Measurements from ENCODE around the gene VSIG2.
"Not testable (repeated sequence)": the region's sequence is repeated elsewhere in the genome, so short reads cannot be mapped to it uniquely, and the experiment has no call there.

The VSIG2 gene

DNA sequence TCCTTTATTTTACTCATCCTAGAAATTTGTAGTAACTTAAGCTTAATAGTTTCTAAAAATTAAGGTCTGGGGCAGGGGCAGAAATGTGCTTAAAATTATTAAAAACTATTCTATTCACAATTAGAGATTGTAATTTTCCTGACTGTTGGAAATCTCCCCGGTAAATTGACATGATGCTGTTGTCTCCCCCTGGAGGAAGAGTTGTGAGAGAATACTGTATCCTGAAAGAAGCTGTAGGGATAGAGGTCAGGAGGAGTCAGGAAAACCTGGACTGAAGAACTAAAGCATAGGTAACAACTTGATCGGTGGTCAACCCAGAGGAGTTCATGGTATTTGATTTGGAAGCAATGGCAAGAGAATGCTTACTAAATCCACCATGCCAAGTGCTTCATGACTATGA lies 26.2 kb upstream of the VSIG2 start:
- TF ChIP-seq, protein P1, sequence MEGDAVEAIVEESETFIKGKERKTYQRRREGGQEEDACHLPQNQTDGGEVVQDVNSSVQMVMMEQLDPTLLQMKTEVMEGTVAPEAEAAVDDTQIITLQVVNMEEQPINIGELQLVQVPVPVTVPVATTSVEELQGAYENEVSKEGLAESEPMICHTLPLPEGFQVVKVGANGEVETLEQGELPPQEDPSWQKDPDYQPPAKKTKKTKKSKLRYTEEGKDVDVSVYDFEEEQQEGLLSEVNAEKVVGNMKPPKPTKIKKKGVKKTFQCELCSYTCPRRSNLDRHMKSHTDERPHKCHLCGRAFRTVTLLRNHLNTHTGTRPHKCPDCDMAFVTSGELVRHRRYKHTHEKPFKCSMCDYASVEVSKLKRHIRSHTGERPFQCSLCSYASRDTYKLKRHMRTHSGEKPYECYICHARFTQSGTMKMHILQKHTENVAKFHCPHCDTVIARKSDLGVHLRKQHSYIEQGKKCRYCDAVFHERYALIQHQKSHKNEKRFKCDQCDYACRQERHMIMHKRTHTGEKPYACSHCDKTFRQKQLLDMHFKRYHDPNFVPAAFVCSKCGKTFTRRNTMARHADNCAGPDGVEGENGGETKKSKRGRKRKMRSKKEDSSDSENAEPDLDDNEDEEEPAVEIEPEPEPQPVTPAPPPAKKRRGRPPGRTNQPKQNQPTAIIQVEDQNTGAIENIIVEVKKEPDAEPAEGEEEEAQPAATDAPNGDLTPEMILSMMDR (conservative IDR thresholded peaks at IDR 0.05; ENCODE audit: low read depth, low read length) = peak; percentile 43
- no peak overlapping the region for H3K4me3 ChIP-seq (ENCODE audit: low read depth, low read length)
- DNase-seq (ENCODE audit: low read depth) = no peak

DNA sequence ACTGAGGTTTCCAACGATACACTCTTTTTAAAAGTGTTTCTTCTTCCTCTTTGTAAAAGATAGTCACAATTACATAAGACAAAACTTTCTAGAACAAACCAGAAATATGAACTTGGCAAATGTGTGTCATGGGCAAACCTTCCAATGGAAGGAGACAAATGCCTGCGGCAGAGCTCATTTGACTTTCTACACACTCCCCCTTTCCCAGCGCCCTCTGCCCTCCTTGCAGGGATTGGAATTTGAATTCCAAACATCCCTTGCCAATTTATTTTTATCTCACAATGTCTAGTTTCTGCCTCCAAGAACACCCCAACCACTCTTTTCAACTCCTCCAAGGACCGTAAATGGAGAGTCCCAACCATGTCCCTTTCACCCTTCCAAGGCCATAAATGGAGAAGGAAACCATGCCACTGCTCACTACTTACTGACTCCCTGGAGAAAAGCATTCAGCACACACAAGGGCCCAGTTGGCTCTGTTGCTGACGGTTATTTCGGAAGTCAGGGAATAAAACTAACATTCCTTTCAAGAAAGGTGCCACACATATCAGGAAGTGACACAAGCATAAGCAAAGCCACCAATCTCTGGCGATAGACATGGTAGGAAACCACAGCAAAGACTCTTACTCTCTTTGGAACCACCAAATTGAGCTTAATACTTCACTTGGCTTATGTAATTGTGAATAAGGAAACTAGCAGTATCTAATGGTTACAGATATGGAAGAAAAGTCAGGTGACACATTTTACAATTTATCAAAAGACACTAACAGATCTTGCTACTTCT lies 25.0 kb upstream of the VSIG2 start:
- DNase-seq (ENCODE audit: low read depth) = no peak
- TF ChIP-seq, protein P1 (conservative IDR thresholded peaks at IDR 0.05; ENCODE audit: low read depth, low read length) = no peak
- no peak overlapping the region for H3K4me3 ChIP-seq (ENCODE audit: low read depth, low read length)

DNA sequence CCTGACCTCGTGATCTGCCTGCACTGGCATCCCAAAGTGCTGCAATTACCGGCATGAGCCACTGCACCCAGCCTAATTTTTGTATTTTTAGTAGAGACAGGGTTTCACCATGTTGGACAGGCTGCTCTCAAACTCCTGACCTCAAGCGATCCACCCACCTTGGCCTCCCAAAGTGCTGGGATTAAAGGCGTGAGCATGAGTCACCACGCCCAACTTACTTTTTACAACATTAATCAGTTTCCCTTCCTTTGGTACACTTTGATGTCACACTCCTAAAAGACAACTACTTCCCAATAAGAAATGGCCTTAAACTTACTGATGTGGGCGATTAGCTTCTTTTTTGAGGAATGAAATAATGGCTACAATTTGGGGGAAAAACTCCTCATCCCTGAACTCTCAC lies 18.9 kb upstream of the VSIG2 start:
- DNase-seq (ENCODE audit: low read depth); H3K4me3 ChIP-seq (ENCODE audit: low read depth, low read length): not testable (repeated sequence)

DNA sequence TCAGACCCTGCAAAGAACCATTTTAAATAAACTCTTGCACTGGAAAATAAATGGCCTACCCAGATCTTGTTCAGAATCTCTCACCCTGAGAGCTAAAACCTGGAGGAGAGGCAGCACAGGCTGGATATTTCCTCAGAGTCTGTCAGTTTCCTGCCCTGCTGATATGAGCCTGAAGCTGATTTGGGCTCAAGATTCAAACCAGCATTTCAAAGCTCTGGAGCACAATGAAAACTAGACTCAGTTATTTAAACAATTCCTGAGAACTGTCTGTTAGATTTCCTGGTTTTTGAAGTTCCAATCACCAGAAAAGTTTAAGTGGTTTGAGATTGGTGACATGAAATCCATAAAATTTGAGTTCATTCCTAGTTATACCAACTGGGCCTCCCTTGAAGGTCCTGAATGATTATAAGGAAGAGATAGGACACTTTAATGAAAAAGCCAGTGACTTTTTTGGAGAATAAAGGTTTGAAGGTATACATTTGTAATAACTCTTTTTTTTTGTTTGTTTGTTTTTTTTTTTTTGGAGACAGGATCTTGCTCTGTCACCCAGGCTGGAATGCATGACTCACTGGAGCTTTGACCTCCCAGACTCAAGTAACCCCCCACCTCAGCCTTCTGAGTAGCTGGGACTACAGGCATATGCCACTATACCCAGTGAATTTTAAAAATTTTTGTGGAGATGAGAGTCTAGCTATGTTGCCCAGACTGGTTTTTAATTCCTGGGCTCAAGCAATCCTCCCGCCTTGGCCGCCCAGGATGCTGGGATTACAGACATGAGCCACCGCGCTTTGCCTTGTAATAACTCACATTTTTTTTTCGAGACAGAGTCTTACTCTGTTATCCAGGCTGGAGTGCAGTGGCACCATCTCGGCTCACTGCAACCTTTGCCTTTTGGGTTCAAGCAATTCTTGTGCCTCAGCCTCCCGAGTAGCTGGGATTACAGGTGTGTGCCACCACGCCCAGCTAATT lies 18.0 kb upstream of the VSIG2 start:
- H3K4me3 ChIP-seq (ENCODE audit: low read depth, low read length) = no peak overlapping the region
- DNase-seq (ENCODE audit: low read depth) = peak; percentile 72
- TF ChIP-seq, protein P1 (conservative IDR thresholded peaks at IDR 0.05; ENCODE audit: low read depth, low read length) = no peak

DNA sequence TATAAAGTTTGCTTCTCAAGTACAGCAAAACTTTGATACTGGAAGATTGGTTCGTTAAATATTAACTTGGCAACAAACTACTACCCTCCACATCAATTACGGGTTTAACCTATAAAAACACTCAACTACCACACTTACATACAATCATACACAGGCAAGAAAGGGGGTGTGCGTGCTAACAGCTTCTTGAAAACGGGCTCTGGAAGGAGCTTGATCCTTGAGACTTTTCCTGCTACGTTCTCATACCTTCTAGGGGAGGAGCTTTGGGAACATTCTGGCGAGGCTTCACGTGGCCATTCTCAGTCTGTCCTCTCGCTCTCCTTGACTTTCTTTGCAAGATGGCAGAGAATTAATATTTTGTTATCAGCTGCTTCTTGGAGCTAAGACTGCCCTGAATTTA lies 16.9 kb upstream of the VSIG2 start:
- TF ChIP-seq, protein P1 (conservative IDR thresholded peaks at IDR 0.05; ENCODE audit: low read depth, low read length) = no peak
- H3K4me3 ChIP-seq (ENCODE audit: low read depth, low read length) = no peak overlapping the region
- no peak for DNase-seq (ENCODE audit: low read depth)

DNA sequence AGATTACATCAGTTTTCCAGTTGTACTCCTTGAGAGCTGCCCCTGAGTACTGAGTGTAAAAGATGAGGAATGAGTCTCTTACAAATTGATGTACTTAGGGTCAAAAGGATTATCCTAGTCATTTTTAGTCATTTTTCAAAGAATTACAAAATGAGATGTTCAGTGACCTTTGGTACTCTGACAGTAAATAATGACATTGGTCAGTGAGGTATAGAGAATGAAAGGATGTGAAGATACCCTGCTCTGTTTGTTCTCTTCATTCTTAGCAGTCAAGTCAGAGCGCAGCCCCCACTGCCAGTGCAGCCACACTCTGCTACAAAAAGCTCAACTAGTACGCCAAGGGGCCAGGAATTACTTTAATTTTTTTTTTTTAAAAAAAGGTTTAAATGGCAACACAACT lies 14.1 kb upstream of the VSIG2 start:
- no peak overlapping the region for H3K4me3 ChIP-seq (ENCODE audit: low read depth, low read length)
- DNase-seq (ENCODE audit: low read depth) = no peak
- TF ChIP-seq, protein P1 (conservative IDR thresholded peaks at IDR 0.05; ENCODE audit: low read depth, low read length) = no peak

DNA sequence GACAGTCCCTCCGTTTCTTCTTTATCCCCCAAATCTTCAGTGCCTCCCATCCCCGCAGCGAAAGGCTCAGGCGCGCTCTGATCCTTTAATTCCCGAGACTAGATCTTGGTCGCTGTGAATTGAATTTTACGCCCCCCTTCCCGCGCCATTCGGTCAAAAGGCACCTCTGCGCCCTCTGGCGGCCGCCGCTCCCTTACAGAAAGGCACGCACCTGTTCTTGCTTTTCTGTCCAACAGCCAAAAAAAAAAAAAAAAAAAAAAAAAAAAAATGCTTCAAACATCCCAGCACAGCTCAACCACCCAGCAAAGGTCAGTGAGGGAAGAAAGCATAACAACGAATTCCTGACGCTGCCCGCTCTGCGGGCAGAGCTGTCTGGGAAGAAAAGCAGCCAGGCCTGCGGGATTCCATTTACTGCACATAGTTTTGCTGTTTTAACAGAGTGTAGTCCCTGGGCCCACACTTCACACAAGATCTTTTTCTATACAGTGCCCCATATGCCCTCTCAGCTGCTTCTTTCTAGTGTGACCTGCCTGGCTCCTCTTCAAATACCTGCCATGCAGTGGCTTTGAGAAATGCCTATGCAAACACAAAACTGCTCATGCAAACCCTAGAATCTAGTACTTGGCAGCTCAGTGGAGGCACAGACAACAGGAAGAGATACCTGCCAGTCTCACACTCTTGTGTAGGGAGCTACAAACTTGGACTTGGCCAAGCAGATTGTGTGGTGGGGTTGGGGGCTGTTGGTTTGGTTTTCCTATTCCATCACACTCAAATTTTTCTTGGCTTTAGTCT lies 11.3 kb upstream of the VSIG2 start:
- peak overlapping the region; percentile 55 for H3K4me3 ChIP-seq (ENCODE audit: low read depth, low read length)
- TF ChIP-seq, protein P1 (conservative IDR thresholded peaks at IDR 0.05; ENCODE audit: low read depth, low read length) = peak; percentile 87

More for the DNA sequence above, 11.3 kb upstream of the VSIG2 start:
- DNase-seq (ENCODE audit: low read depth) = peak; percentile 76
